ENCODE data around the gene POU2AF1.

The POU2AF1 gene

DNA sequence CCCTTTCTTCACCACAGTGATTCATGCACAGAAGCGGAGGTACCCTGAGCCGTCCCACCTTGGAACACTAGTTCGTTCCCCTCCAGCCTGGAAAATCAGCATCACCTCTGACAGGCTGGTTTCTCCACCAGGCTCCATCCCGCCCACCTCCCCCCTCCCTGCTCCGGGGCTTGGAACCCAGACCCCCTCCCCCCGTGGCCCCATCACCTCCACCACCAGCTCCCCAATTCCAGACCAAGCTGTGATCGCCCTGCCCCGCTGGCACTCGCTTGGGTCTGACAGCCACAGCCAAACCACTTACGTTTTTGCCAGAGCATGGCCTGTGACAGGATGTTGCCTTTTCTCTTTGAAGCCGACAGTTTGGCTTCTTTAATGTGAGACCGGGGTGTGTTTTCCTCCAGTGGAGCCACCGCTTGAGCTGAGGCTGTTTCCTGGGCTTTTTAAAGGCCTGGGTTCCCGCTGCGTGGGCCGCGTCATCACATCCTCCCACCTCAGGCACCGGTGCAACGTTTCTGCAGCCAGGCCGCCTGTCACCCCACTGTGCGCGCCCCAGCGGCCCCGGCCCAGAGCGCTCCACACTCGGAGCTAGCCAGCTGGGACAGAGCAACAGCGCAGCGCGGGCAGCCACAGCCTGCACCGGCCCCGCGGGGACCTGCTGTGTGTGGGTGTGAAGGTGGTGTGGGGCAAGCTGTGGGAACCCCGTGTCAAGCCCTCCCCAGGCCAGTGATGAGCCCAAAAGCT, at the start of gene POU2AF1:
POU2AF1 (minus strand) TSS at position 415 of the 741 bp plus-strand sequence; CDS start at position 317, 98 bp downstream.
- DNase-seq, result peak; percentile 1

GRCh38 chr11:111428113-111428876, 49.2 kb upstream of the POU2AF1 start:
- no peak for DNase-seq

DNA sequence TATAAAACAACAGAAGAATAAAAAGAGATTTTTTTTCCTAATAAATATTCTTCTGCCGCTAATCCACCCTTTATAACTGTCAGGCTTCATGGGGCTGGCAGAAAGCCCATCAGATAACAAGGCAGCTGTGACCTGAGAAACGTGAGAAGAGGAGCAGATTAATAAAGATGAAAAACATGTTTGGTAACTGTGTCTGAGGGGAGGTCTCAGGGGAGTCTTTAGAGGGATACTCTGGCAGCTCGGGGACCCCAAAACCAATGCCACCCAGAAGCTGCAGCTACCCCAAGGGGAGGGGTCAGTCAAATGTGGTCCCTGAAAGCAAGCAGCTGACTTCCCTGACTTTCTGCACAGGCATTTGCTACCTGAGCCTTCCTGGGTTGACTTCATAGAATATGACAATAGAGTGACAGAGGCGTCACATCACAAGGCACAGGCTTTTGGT, 48.4 kb upstream of the POU2AF1 start:
- DNase-seq, result no peak

DNA sequence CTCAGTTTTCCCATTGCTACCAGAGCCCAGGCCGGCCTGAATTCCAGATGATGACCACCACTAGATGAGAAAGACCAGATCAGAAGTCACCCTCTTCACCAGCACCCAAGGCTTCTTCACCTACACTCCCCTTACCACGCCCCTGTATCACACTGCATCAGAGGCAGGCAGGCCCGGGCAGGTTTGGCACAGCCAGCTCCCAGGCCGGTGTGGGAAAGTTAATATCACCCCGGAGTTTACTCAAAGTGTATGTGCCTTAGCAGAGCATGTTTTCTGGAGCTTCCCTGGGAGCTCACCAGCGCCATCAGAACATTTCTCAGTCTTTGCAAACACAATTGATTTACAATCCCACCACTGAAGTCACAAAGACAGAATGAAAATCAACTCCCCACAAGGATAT, 47.5 kb upstream of the POU2AF1 start:
- no peak for DNase-seq

DNA sequence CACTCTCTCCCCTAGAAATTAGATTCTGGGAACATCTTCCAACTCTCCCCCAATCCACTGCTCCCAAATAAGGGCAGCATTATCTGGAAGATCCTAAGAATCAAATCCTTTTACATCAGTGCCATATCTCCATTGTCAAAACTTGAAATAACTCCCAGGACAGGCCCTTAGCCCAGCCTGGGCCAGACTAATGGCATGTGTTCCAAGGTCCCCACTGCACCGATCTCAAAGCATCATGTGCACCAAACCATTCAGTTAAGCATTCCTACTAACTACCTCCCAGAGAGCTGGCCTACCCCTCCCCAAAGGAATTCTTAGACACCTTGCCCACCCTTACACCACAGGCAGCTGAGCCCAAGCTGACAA, 44.2 kb upstream of the POU2AF1 start:
- no peak for DNase-seq

GRCh38 chr11:111422494-111423249, 43.6 kb upstream of the POU2AF1 start:
- peak; percentile 17 for DNase-seq

DNA sequence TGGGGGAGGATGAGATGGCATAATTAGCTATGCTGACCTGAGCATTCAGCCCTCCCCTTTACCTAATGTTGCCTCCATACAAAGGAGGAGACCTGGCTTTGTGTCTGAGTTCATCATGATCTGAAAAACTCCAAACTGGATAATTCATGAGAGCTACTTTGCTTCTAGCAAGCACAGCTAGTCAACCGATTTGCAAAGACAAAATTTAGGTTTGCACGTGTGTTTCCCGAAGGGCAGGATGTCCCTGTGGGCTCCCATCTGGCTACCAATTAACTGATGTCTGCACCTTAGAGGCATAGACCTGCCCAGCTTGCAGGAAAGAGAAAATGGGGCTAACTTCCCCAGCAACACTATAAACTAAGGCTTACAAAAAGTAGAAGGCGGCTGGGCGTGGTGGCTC, 42.2 kb upstream of the POU2AF1 start:
- no peak for DNase-seq

- no peak for DNase-seq
Measured at GRCh38 chr11:111419641-111420327, 40.7 kb upstream of the POU2AF1 start.

GRCh38 chr11:111419181-111419580, 40.1 kb upstream of the POU2AF1 start:
- no peak for DNase-seq

- no peak for DNase-seq
Measured at GRCh38 chr11:111418436-111418787, 39.3 kb upstream of the POU2AF1 start.

DNA sequence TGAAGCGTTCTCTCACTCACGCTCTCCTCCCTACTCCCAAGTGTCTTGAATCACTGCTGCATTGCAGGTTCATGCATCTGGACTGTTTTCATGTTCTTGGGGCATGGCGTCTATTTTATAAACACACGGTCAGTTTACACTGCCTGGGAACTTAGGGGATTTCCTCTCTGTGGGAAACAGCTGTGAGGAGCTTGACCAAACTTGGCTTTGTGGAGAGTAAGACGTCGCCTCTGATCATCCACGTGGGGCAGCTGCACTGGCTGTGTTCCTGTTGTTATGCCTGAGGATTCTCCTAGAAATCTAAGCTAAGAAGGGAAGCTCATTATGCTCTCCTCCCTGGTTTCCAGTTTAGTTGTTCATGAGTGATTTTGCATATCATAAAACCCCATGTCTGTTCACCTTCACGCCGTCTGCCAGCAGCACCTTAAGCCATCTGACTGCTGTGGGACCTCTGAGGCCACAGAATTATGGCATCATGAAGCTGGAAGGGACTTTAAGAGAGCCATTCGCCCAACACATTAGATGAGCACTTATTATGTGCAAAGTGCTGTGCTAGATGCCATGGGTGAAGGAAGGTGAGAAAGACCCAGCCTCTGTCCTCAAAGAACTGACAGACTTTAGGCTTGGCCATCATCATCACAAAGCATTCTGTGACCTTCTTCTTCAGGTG, 38.8 kb upstream of the POU2AF1 start:
- DNase-seq, result peak; percentile 20

DNA sequence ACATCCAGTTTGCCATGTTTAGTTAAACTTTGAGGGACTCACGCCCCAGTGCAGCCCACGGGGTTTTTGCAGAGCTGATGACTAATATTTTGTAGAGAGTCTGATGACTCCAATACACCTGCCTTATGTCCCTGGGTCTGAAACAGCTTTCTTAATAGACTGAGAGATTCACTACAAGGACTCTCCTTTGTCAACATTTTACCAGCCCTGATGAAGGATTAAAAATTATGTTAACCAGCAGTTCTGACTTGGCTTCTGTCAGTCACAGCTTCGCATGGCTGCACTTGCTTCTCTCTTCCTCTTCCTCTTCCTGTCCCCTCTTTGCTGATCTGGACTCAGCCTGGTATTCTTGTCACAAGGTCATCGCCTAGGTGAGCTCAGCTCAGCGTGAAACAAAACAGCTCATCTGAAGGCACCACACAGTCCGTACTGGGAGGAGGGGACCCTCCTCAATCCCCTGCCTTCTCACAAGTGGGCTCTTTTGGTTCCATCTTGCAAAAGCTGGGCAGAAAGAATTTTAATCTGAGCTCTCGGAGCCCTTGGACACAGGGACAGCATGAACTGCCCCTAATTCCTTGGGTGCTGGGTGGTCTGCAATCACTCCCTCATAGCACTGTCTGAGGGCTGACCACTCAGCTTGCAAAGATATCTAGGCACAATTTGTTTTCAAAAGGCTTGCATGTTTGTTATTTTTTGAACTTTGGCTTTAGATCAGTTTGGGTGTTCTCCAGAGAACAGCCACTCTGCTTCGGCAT, 38.1 kb upstream of the POU2AF1 start:
- no peak for DNase-seq

DNA sequence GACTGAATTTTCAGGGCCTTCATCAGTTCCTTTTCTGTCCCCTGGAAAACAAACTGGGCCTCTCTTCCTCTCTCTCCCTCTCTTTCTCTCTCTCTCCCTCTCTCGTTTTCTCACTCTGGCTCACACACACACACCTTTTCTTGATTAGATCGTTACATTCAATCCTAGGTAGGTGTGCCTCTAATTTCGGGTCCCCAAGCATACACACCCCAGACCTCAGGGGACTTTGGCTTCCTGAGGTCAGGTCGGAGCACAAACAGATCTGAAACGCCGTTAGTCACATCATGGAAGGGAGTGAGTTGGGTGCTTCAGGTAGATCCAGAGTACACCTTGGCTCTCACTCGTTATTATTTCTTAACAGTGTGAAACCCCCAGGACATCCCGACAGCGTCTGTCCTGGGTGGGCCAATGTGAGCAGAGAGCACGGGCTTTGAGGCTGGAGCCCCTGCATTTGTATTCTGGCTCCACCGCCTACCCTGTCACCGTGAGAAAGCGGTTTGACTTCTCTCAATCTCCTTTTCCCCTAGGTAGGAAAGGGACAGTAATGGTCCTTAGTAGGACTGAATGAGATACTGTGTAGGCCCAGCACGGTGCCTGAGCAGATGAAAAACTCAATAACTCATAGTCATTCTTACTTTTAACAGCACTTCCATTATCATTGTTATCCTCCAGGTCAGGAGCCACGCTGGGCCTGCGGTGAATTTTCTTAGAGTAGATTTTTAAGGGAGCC, 37.3 kb upstream of the POU2AF1 start:
- no peak for DNase-seq

- DNase-seq, result no peak
Measured at GRCh38 chr11:111414936-111415335, 35.9 kb upstream of the POU2AF1 start.

DNA sequence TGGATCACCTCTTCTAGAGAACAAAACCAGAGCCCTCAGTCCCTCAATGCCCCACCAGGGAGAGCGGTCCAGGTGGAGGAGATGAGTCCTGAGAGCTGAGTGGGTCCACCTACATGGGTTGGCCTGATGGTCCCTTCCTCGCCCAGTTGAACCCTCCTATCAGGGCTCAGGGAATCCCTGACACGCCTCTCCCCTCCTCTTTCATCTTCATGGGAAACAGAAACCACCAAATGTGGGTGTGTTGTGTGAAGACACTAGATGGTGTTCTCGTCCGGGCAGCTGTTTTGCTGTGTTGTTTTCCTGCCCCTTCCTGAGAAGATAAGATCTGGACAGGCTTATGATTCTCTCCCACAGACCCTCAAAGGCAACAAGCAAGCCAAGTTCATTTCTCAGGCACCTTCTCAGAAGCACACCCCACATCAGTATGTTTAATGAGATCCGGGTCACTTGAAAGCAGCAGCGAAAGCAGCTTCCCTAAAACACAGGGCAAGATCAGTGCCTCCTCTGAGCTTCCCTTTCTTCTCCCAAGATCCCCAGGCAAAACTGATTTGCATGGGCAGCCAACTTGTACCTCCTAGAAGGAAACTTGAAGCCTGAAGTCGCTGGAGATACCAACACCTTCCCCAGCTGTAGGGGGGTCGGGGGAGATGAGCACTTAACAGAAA, 35.3 kb upstream of the POU2AF1 start:
- no peak for DNase-seq

GRCh38 chr11:111413849-111414248, 34.8 kb upstream of the POU2AF1 start:
- DNase-seq, result no peak

DNA sequence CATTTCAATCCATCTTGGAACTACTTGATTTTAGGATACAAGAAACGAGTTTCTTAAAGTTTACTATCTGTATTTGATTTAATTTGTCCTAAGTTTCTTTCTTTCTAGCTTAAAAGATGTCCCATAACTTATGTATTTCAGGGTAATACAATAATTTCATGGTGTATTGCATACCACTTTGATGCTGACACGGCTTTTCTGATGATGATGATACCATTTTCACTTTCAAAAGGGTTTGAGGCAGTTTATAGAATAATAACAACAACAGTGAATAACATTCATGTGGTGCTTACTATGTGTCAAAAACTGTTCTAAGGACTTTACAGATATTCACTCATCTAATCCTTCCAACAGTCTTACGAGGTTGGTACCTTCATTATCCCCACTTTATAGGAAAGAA, 33.2 kb upstream of the POU2AF1 start:
- DNase-seq, result no peak

- DNase-seq, result no peak
Measured at GRCh38 chr11:111411456-111411855, 32.4 kb upstream of the POU2AF1 start.

- DNase-seq, result no peak
Measured at GRCh38 chr11:111410951-111411350, 31.9 kb upstream of the POU2AF1 start.

- no peak for DNase-seq
Measured at GRCh38 chr11:111409915-111410314, 30.8 kb upstream of the POU2AF1 start.

Data from amniotic stem cell (primary cell).